ENCODE results near the gene LDLRAP1. TPM values are rescaled to one million over a fixed set of nuclear protein-coding genes. Genes with fewer than 3 reads are reported as not detected.

The LDLRAP1 gene
- total RNA-seq, 6 experiments from 2014 or later = 10.4 to 14.1 (median 12.7) TPM

- no peak overlapping the region for H3K27ac Mint-ChIP-seq
- H3K27me3 Mint-ChIP-seq (ENCODE audit: insufficient read depth) = no peaks in the 10 kb centered on the region; the same call in 1 of the 2 replicates
- DNase-seq = no peak
- TF ChIP-seq CTCF (IDR thresholded peaks at IDR 0.05) = no peak
- H3K36me3 Mint-ChIP-seq (ENCODE audit: low read depth) = no peaks in the 10 kb centered on the region
- no peaks in the 10 kb centered on the region for H3K9me3 Mint-ChIP-seq
- no peak overlapping the region for H3K4me3 Mint-ChIP-seq
- H3K4me1 Mint-ChIP-seq (ENCODE audit: low read depth) = peaks cover 15% of the 10 kb centered on the region
These were observed 18.9 kb downstream of the LDLRAP1 start for GRCh38 chr1:25562101-25562927.

GRCh38 chr1:25562928-25563283 is 19.5 kb downstream of the LDLRAP1 start:
- Mint-ChIP-seq H3K27ac (no peak overlapping the region), H3K9me3 (no peaks in the 10 kb centered on the region), H3K4me1 (ENCODE audit: low read depth) (peaks cover 21% of the 10 kb centered on the region), H3K4me3 (no peak overlapping the region), H3K27me3 (ENCODE audit: insufficient read depth) (no peaks in the 10 kb centered on the region; the same call in 1 of the 2 replicates), H3K36me3 (ENCODE audit: low read depth) (no peaks in the 10 kb centered on the region)
- TF ChIP-seq CTCF (IDR thresholded peaks at IDR 0.05) = no peak
- DNase-seq = no peak

- no peaks in the 10 kb centered on the region for H3K27me3 Mint-ChIP-seq (ENCODE audit: insufficient read depth)
- H3K4me1 Mint-ChIP-seq (ENCODE audit: low read depth) = peaks cover 27% of the 10 kb centered on the region
- no peaks in the 10 kb centered on the region for H3K9me3 Mint-ChIP-seq
- no peak overlapping the region for H3K27ac Mint-ChIP-seq
- no peak for DNase-seq
- TF ChIP-seq CTCF (IDR thresholded peaks at IDR 0.05) = no peak
- no peaks in the 10 kb centered on the region for H3K36me3 Mint-ChIP-seq (ENCODE audit: low read depth)
- H3K4me3 Mint-ChIP-seq = no peak overlapping the region
These were observed 20.2 kb downstream of the LDLRAP1 start for GRCh38 chr1:25563330-25564215.

- no peak overlapping the region for H3K27ac Mint-ChIP-seq
- H3K27me3 Mint-ChIP-seq (ENCODE audit: insufficient read depth) = no peaks in the 10 kb centered on the region
- H3K36me3 Mint-ChIP-seq (ENCODE audit: low read depth) = no peaks in the 10 kb centered on the region
- H3K9me3 Mint-ChIP-seq = no peaks in the 10 kb centered on the region
- peaks cover 41% of the 10 kb centered on the region for H3K4me1 Mint-ChIP-seq (ENCODE audit: low read depth)
- no peak for TF ChIP-seq CTCF (IDR thresholded peaks at IDR 0.05)
- DNase-seq = no peak
- H3K4me3 Mint-ChIP-seq = no peak overlapping the region
These were observed 21.6 kb downstream of the LDLRAP1 start for GRCh38 chr1:25564777-25565574.

- no peak overlapping the region for H3K27ac Mint-ChIP-seq
- H3K4me3 Mint-ChIP-seq = no peak overlapping the region
- no peak for TF ChIP-seq CTCF (IDR thresholded peaks at IDR 0.05)
- no peaks in the 10 kb centered on the region for H3K36me3 Mint-ChIP-seq (ENCODE audit: low read depth)
- no peak for DNase-seq
- no peaks in the 10 kb centered on the region for H3K27me3 Mint-ChIP-seq (ENCODE audit: insufficient read depth)
- H3K9me3 Mint-ChIP-seq = no peaks in the 10 kb centered on the region
- H3K4me1 Mint-ChIP-seq (ENCODE audit: low read depth) = peaks cover 44% of the 10 kb centered on the region
These were observed 22.2 kb downstream of the LDLRAP1 start for GRCh38 chr1:25565626-25566025.

All from HFFc6 (cell line).